Stomach (tissue), 9 donors: ENCODE results near the gene TTF2. TPM values are rescaled to one million over a fixed set of nuclear protein-coding genes. Genes with fewer than 3 reads are reported as not detected.

Source experiments
- DNase-seq, 2 donors: peaks; one replicate each; pipeline versions ENCODE4 v3.0.0 to v3.0.0-alpha.2; 2013 to 2019
- H3K27ac ChIP-seq, 5 donors: fragments of 200-600 bp in 4 of 5; sonication (generic) in 4 of 5; one replicate each; pipeline ENCODE4 v1.5.1; 2013 to 2019; ENCODE audit warnings: mild to moderate bottlenecking in 1 of 5, moderate library complexity in 1 of 5
- H3K27me3 ChIP-seq, 3 donors: fragments of 200-600 bp; sonication (generic); one replicate each; pipeline ENCODE4 v1.5.1; 2017 to 2019; ENCODE audit warnings: mixed run types in 1 of 3
- H3K36me3 ChIP-seq, 4 donors: fragments of 200-600 bp; sonication (generic); 1 replicate in 3 of 4; 2 replicates in 1 of 4; pipeline ENCODE4 v1.5.1; 2016 to 2019
- H3K4me1 ChIP-seq, 4 donors: fragments of 200-600 bp; sonication (generic); one replicate each; pipeline ENCODE4 v1.5.1; 2016 to 2019
- H3K4me3 ChIP-seq, 4 donors: fragments of 200-600 bp; sonication (generic) in 3 of 4; one replicate each; pipeline ENCODE4 v1.5.1; 2016 to 2019; ENCODE audit warnings: mild to moderate bottlenecking in 1 of 4
- H3K9me3 ChIP-seq, 4 donors: fragments of 200-600 bp; sonication (generic); one replicate each; pipeline ENCODE4 v1.5.1; 2016 to 2019
- EP300 ChIP-seq: sonication (generic); formaldehyde crosslinking; IDR thresholded peaks from one replicate; pipeline ENCODE4 v1.6.1; 2017; ENCODE audit warnings: antibody characterized with exemption
- POLR2A ChIP-seq, 4 donors: fragments of 450-650 bp; IDR thresholded peaks; one replicate each; pipeline ENCODE4 v1.6.1; 2016; ENCODE audit warnings: antibody characterized with exemption in 4 of 4, control low read depth in 2 of 4, mild to moderate bottlenecking in 1 of 4, moderate library complexity in 1 of 4
- POLR2AphosphoS5 ChIP-seq, 3 donors: sonication (generic); formaldehyde crosslinking; IDR thresholded peaks; one replicate each; pipeline ENCODE4 v1.6.1; 2016; ENCODE audit warnings: antibody characterized with exemption in 3 of 3
- WGBS, 5 donors: extraction: QIAGEN DNeasy Blood & Tissue Kit in 3 of 5; methylation state at CpG; one replicate each; pipeline versions ENCODE4 v1.1.5 to v1.1.7; 2013 to 2018; 5-methylcytosine and 5-hydroxymethylcytosine counted together
- intact Hi-C: fragments of 100-400 bp; cut with DNase I; formaldehyde crosslinking; loops from one replicate; pipeline ENCODE4 v1.15.1; 2023; ENCODE audit warnings: low total_unique reads
- polyA plus RNA-seq, 3 donors: library from polyadenylated mRNA; stranded (reverse); fragments of 200-250 nt; gene quantifications; one replicate each; pipeline ENCODE4 v1.2.3, GENCODE V29; 2013
- total RNA-seq, 5 donors: library from RNA; depleted of rRNA; stranded (reverse); fragments of >200 nt; gene quantifications; one replicate each; pipeline versions ENCODE4 v1.1.0 to v1.2.3, GENCODE V29; 2014 to 2016
- TF ChIP-seq, protein P1 (sequence below), 7 experiments: fragments of 450-650 bp in 4 of 7; fragments of 200-600 bp in 3 of 7; sonication (generic) in 3 of 7; IDR thresholded peaks; one replicate each; pipeline ENCODE4 v1.5.1; 2016 to 2019; ENCODE audit warnings: antibody characterized with exemption in 7 of 7, control low read depth in 2 of 7, mild to moderate bottlenecking in 1 of 7
- donor health status: healthy with polysubstance abuse.
- donor health status: Bipolar disorder and iron deficiency.
- donor health status: healthy.

The TTF2 gene
- total and polyA plus RNA-seq, 8 donors = 1.7 to 58.7 (median 10.7) TPM

DNA sequence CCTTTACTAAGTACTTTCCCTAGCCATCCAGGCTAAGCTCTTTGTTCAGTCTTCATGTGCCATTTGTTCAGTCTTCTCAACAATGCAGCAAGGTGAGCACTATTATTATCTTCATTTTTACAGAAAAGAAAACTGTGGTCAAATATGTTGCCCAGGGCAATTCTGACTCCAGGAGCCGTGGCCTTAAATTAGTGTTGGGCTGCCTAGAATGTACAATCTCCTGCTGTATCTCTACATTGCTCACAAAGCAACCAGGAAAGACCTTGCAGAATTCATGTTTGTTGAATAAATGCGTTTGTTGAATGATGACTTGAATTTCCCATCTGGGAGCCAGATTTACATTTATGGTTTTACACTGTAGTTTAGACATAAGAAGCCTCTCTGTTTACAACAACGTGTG, 44.4 kb upstream of the TTF2 start:
- TF ChIP-seq, protein P1, sequence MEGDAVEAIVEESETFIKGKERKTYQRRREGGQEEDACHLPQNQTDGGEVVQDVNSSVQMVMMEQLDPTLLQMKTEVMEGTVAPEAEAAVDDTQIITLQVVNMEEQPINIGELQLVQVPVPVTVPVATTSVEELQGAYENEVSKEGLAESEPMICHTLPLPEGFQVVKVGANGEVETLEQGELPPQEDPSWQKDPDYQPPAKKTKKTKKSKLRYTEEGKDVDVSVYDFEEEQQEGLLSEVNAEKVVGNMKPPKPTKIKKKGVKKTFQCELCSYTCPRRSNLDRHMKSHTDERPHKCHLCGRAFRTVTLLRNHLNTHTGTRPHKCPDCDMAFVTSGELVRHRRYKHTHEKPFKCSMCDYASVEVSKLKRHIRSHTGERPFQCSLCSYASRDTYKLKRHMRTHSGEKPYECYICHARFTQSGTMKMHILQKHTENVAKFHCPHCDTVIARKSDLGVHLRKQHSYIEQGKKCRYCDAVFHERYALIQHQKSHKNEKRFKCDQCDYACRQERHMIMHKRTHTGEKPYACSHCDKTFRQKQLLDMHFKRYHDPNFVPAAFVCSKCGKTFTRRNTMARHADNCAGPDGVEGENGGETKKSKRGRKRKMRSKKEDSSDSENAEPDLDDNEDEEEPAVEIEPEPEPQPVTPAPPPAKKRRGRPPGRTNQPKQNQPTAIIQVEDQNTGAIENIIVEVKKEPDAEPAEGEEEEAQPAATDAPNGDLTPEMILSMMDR (IDR thresholded peaks at IDR 0.05) = no peak
- 78 to 88% (median 81%) methylated on average over 3 of the region's 3 CpGs for WGBS, 5 donors
- Histone ChIP-seq H3K27me3 (no peaks in the 10 kb centered on the region), H3K27ac (no peak overlapping the region), H3K4me1 (no peaks in the 10 kb centered on the region), H3K9me3 (no peaks in the 10 kb centered on the region), H3K36me3 (no peaks in the 10 kb centered on the region), H3K4me3 (no peak overlapping the region)
- DNase-seq = no peak
- intact Hi-C loops = no loop called here

DNA sequence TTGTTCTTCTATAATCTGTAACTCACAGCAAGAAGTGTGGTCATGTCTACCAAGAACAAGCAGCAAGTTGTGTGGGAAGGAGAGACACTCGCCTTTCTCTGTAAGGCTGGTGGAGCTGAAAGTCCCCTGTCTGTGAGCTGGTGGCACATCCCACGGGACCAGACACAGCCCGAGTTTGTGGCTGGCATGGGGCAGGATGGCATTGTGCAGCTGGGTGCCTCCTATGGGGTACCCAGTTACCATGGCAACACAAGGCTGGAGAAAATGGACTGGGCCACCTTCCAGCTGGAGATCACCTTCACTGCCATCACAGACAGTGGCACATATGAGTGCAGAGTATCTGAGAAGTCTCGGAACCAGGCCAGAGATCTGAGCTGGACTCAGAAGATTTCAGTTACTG, 43.1 kb upstream of the TTF2 start:
- DNase-seq = no peak
- no peaks in the 10 kb centered on the region for H3K4me1 ChIP-seq
- no peaks in the 10 kb centered on the region for H3K9me3 ChIP-seq
- intact Hi-C loops = no loop called here
- no peaks in the 10 kb centered on the region for H3K36me3 ChIP-seq
- no peaks in the 10 kb centered on the region for H3K27me3 ChIP-seq
- H3K4me3 ChIP-seq = no peak overlapping the region
- TF ChIP-seq, protein P1 (IDR thresholded peaks at IDR 0.05) = no peak
- TF ChIP-seq EP300 (no peak), POLR2AphosphoS5 (IDR thresholded peaks at IDR 0.05) (no peak), POLR2A (IDR thresholded peaks at IDR 0.05) (no peak)
- WGBS, 5 donors = 69 to 91% (median 89%) methylated on average over 4 of the region's 4 CpGs
- no peak overlapping the region for H3K27ac ChIP-seq

DNA sequence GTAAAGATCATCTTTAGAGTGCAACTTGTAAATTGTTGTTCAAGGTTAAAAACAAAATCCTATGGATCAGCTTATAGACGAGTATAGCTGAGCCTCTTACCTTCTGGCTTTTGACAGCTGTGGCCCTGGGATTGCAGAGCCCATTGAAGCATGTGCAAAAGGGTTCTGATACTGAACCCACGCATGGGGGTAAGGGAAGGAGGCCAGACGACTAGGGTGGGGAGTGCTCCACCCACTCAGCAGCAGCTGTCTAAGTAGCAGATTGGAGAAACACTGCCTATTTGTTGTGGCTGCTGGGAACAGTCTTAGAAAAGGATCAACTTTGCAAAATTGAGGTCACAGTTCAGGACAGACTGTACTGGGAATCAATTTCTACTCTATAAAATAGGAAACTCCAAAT, 42.5 kb upstream of the TTF2 start:
- Histone ChIP-seq H3K36me3 (no peaks in the 10 kb centered on the region), H3K27me3 (no peaks in the 10 kb centered on the region), H3K4me3 (no peak overlapping the region), H3K9me3 (no peaks in the 10 kb centered on the region), H3K27ac (no peak overlapping the region), H3K4me1 (no peaks in the 10 kb centered on the region)
- TF ChIP-seq EP300 (no peak), POLR2AphosphoS5 (IDR thresholded peaks at IDR 0.05) (no peak), POLR2A (IDR thresholded peaks at IDR 0.05) (no peak)
- TF ChIP-seq, protein P1 (IDR thresholded peaks at IDR 0.05) = no peak
- intact Hi-C loops = no loop called here
- no peak for DNase-seq
- WGBS, 5 donors = 38 to 51% (median 48%) methylated on average over 3 of the region's 3 CpGs

DNA sequence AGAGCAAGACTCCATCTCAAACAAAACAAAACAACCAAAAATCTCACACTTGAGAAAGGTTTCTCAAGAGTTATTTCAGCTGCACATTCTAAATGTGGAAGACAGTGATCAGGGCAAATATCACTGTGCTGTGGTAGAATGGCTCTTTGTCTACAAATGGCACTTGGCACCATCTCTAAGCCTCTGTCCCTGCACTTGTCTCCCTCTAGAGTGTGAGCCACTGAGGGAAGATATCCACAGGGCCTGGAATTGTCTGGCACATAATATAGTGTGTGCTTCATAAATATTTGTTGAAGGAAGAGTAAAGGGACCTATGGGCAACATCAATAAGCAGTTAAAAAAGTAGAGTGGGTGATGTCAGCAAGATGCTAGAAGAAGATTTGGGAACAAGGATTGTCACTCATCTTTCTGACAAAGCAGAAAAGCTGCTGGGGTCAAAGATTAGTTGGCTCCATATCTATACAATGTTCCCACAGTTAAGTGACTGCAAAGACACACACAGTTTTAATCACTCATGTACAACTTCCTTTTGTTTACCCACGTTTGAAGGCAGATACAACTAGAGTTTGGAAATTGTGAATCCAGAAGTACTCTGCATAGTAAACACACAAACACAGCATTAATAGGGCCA, 39.5 kb upstream of the TTF2 start:
- WGBS, 5 donors = 15 to 32% (median 25%) methylated on average over 1 of the region's 1 CpG
- intact Hi-C loops = no loop called here
- H3K27me3 ChIP-seq = no peaks in the 10 kb centered on the region
- H3K4me1 ChIP-seq = no peaks in the 10 kb centered on the region
- DNase-seq = no peak
- no peak for TF ChIP-seq POLR2AphosphoS5 (IDR thresholded peaks at IDR 0.05)
- no peak for TF ChIP-seq EP300
- TF ChIP-seq POLR2A (IDR thresholded peaks at IDR 0.05) = no peak
- TF ChIP-seq, protein P1 (IDR thresholded peaks at IDR 0.05) = no peak
- peaks cover 0 to 2% (median 0%) of the 10 kb centered on the region in 4 donors for H3K36me3 ChIP-seq
- H3K9me3 ChIP-seq = no peaks in the 10 kb centered on the region
- H3K27ac ChIP-seq = no peak overlapping the region
- H3K4me3 ChIP-seq = no peak overlapping the region
